Measurements from ENCODE around the gene LAX1.
"Not testable (repeated sequence)": the region's sequence is repeated elsewhere in the genome, so short reads cannot be mapped to it uniquely, and the experiment has no call there.

The LAX1 gene

DNA sequence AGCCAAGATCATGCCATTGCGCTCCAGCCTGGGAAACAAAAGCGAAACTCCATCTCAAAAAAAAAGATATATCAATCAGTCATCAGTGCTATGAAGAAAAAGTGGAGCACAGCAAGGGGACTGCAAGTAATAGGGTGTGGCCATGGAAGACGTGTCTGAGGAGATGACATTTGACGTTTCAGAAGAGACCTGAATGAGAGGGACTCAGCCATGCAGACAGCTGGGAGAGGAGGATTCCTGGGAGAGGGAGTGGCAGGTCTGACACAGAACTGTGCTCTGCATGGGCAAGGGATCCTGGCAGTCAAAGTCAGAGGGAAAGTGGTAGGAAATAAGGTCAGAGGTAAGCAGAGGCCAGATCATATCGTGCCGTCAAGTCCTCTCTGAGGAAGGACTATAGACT lies 3.3 kb downstream of the LAX1 start:
- no peak for DNase-seq (ENCODE audit: low spot score)

DNA sequence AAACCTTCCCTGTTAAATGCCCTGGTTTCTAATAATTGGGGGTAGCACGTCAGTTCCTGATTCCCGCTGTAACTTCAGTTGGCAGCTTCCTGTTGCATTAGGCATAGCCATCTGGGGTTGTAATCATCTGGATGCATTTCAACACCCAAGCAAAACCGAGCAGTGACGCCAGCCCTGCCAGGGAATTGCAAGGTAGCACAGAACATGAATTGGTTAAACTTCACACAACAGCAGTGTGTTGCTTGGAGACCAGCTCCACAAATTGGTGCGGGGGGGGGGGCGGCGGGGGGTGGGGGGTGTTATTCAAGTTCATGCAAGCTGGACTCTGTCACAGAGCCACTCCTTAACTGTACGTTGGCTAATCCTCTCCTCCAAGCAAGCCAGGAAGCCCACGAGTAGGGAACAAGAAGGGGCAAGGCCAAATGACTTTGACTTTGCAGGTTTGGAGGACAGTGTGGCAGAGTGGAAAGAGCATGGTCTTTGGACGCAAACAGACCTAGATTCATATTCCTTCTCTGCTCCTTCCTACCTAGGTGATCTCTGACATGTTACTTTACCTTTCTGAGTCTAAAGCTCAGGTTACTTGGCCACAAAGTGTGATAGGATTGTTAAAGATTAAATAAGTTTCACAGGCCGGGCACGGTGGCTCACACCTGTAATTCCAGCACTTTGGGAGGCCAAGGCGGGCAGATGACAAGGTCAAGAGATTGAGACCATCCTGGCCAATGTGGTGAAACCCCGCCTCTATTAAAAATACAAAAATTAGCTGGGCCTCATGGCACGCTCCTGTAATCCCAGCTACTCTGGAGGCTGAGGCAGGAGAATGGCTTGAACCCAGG lies 4.7 kb downstream of the LAX1 start:
- peak; percentile 87 for DNase-seq (ENCODE audit: low spot score)

DNA sequence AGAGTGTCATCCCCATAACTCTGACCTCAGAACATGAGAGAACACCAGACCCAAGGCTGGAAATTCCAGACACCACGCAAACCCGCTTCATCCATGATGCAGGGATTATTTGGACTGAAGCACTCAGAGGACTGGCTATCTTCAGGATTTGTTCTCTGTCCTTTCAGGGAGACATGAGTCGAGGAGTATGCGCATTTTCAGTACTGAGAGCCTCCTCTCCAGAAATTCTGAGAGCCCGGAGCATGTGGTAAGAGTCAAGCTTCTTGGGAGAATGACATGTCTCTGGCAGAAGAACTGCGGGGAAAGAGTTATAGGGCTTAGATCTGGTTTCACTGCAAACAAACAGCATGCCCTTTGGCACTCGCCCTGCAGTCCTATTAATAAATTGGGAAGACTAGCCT lies 6.9 kb downstream of the LAX1 start:
- DNase-seq (ENCODE audit: low spot score): peak; percentile 20

DNA sequence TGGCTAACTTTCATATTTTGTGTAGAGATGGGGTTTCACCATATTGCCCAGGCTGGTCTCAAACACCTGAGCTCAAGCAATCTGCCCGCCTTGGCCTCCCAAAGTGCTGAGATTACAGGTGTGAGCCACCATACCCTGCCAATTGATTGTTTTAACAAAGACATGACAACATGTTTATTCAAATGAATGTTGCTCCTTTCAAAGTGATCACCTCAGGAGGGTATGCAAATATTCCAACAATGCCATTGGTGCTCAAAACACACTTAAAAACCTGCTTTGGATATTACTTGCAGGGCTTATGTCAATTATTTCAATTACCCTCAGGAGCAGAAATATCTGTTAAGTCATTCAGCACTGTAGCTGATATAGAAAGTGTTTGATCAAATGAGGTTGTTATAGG lies 7.9 kb downstream of the LAX1 start:
- DNase-seq (ENCODE audit: low spot score): no peak

DNA sequence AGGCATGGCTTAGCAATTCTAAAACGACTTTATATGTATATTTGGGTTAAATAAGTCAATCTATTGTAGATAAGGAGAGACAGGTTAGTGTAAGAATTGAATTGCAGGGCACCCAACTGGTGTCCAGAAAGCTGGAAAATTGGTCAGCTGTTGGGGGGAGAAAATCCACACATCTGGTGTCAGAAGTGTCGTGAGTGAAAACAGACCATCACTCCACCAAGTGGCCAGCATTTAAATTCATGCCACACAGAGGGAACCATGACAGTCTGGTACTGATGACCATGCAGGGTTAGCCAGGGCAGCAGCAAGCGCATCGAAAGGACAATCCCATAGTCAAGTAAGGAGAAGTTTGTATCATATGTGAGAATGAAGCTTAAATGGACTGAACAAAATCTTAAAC lies 11.7 kb downstream of the LAX1 start:
- no peak for DNase-seq (ENCODE audit: low spot score)

DNA sequence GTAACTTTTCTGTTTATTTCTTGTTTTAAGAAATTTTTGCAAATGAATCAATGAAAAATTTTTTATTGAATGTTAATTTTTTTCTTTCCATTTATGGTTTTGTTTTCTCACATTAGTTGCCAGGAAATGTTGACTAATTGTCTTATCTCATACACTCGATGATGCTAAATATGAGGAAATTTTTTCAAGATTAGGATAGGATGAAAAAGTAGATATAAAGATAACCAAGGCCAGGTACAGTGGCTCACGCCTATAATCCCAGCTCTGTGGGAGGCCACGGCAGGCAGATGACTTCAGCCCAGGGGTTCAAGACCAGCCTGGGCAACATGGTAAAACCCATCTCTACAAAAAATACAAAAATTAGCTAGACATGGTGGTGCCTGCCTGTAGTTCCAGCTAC lies 12.6 kb downstream of the LAX1 start:
- DNase-seq (ENCODE audit: low spot score): no peak

DNA sequence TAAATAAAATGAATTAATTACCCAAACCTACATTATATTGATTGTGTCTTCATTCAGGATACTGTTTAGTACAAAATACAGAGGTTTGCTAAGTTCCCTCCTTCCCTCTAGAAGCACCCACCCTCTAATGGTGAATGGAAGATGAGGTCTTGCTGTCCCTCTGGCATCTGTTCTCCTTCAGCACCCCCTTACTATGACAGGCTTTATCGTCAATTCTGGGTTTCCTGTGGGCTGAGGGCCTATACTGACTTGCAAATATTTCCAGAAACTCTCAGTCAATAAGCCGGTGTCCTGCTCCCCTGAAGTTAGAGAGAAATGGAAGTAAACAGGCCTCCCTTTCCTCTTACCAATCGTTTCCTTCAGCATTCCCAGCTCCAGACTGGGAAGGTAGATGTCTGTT lies 13.2 kb downstream of the LAX1 start:
- DNase-seq (ENCODE audit: low spot score): no peak

- DNase-seq (ENCODE audit: low spot score): no peak
Measured at GRCh38 chr1:203778789-203779188, 13.8 kb downstream of the LAX1 start.

- no peak for DNase-seq (ENCODE audit: low spot score)
Measured at GRCh38 chr1:203781962-203782361, 17.0 kb downstream of the LAX1 start.

DNA sequence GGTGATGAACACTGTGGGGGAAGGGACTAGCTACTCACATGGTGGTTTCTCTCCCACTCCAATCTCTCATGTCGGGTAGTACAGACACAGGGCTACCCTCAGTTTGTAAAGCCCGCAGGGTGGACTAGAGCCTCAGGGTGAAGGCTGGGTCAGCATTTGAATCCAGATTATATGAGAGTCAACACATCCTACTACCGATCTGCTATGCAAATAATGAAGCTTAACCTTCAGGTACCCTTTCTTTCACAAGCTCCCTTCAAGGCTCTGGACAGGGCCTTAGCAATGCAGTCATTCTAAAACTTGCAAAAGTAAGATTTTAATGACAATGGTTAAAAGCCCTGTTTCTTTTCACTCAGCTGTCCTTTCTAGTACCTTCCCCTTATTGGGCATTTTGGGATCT lies 25.0 kb downstream of the LAX1 start:
- DNase-seq (ENCODE audit: low spot score): no peak

DNA sequence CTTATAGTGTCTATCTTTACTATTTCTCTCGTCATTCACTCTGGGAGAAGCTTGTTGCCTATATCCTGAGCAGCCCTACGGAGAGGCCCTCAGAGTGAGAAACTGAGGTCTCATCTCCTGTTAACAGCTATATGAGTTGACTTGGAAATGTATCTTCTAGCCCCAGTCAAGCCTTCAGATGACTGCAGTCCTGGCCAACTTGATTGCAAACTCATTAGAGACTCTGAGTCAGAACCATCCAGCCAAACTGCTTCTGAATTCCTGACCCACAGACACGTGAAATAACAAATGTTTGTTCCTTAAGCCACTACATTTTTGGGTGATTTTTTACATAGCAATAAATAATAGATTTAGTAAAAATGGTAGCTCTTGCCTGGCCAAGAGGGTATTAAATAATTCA lies 26.5 kb downstream of the LAX1 start:
- no peak for DNase-seq (ENCODE audit: low spot score)

- DNase-seq (ENCODE audit: low spot score): no peak
Measured at GRCh38 chr1:203792486-203792885, 27.5 kb downstream of the LAX1 start.

GRCh38 chr1:203793561-203793960 lies 28.6 kb downstream of the LAX1 start:
- not testable (repeated sequence) for DNase-seq (ENCODE audit: low spot score)

- no peak for DNase-seq (ENCODE audit: low spot score)
Measured at GRCh38 chr1:203794764-203795440, 29.9 kb downstream of the LAX1 start.

- DNase-seq (ENCODE audit: low spot score): peak; percentile 98
Measured at GRCh38 chr1:203795441-203796235, 30.7 kb downstream of the LAX1 start, which contains the start of the genes ZBED6 and ZC3H11A. Gene ZBED6 (plus strand): TSS chr1:203795623. CDS start chr1:203797523, 1,900 bp downstream. Gene ZC3H11A (plus strand): TSS chr1:203795623. CDS start chr1:203817071, 21,448 bp downstream.

DNA sequence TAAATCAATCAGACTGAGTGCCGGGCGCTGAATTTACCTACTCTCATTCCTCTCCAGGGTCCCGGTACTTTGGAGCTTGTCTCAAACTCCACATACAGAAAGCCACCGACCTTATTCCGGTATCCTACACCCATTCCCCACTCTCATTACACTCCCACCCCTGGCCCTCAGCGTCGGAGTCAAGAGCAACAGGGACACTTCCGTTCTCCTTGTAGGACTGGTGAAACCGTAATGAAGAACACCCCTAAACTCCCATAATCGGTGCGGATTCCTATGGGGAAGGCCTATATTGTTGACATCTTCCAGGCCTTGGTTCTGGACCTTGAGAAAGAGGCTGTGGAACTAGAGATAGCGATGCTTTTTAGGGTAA lies 31.2 kb downstream of the LAX1 start:
- no peak for DNase-seq (ENCODE audit: low spot score)

DNA sequence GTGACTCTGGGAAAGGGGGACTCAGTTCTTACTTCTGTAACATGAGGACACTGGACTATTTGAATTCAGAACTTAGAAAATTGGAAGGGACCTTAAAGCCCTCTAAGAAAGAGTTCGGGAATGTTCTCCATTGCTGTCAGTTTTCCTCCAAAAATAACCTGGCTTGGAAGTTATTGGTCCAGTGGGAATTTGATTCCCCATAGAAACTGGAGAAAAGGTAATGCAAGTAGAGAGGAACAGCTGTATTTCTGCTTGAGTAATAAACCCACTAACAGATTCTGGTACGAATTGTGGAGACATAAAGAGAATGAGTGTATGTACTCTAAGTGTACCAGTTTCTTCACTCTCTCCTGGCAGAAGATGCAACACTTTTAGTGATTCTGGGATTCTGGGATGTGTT lies 32.2 kb downstream of the LAX1 start:
- no peak for DNase-seq (ENCODE audit: low spot score)

DNA sequence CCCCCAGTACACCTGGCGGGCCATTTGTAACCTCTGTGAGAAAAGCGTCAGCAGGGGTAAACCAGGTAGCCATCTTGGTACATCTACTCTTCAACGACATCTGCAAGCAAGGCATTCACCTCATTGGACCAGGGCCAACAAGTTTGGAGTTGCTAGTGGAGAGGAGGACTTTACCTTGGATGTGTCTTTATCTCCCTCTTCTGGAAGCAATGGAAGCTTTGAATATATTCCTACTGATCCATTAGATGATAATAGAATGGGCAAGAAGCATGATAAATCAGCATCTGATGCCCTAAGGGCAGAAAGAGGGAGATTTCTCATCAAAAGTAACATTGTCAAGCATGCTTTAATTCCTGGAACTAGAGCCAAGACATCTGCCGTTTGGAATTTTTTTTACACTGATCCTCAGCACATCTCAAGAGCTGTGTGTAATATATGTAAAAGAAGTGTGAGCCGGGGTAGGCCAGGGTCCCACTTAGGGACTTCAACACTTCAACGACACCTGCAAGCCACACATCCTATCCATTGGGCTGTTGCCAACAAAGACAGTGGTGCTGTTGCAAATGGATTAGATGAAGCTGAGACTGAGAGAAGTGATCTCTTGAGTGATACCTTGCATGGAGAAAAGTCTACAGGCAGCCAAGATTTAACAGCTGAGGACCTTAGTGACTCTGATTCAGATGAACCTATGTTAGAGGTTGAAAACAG lies 33.1 kb downstream of the LAX1 start:
- no peak for DNase-seq (ENCODE audit: low spot score)

DNA sequence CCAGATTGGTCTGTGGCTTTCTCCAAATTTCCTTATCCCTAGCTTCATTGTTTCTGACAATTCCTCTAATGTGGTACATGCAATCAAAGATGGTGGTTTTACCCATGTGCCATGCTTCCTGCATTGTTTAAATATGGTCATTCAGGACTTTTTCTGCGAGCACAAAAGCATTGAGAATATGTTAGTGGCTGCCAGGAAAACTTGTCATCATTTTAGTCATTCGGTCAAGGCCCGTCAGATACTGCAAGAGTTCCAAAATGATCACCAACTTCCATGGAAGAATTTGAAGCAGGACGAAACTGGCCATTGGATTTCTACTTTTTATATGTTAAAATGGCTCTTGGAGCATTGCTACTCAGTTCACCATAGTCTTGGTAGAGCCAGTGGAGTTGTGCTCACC lies 34.2 kb downstream of the LAX1 start:
- DNase-seq (ENCODE audit: low spot score): no peak

- no peak for DNase-seq (ENCODE audit: low spot score)
Measured at GRCh38 chr1:203799971-203800370, 35.0 kb downstream of the LAX1 start.

GRCh38 chr1:203805689-203806088 lies 40.7 kb downstream of the LAX1 start:
- DNase-seq (ENCODE audit: low spot score): no peak

DNA sequence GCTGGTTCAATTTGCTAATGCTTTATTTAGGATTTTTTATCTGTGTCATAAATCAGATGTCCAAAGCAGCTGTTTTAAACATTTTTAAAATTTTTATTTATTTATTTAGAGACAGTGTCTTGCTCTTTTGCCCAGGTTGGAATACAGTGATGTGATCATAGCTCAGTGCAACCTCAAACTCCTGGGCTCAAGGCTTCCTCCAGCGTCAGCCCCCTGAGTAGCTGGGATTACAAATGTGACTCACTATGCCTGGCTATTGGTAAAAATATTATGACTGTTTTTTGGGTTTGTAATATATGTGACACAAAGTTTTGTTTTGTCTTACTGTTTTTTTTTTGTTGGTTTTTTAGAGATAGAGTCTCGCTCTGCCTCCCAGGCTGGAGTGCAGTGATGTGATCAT lies 42.2 kb downstream of the LAX1 start:
- DNase-seq (ENCODE audit: low spot score): peak; percentile 40
